ENCODE results near the gene RNU5B-1.
A peak's percentile ranks its signal among the peaks of the same experiment; 100 is the strongest.

Gene RNU5B-1

GRCh38 chr15:65304381-65305149 lies at the start of gene RNU5B-1:
Gene RNU5B-1, plus strand, starts transcription at chr15:65304677.
- peak; percentile 96 for DNase-seq (ENCODE audit: extremely low read depth, low read depth)
- peak; percentile 85 for TF ChIP-seq CTCF (IDR thresholded peaks at IDR 0.05; ENCODE audit: low read depth, low read length, missing control alignments)
- H3K4me3 ChIP-seq (replicated peaks; ENCODE audit: low read depth, low read length): peak within 1 kb of the TSS; percentile 44

GRCh38 chr15:65254758-65255157 lies 49.7 kb upstream of the RNU5B-1 start:
- DNase-seq (ENCODE audit: extremely low read depth, low read depth): no peak
- H3K4me3 ChIP-seq (replicated peaks; ENCODE audit: low read depth, low read length): no peak overlapping the region
- TF ChIP-seq CTCF (IDR thresholded peaks at IDR 0.05; ENCODE audit: low read depth, low read length, missing control alignments): no peak

GRCh38 chr15:65255486-65256140 lies 48.9 kb upstream of the RNU5B-1 start:
- DNase-seq (ENCODE audit: extremely low read depth, low read depth): no peak
- no peak for TF ChIP-seq CTCF (IDR thresholded peaks at IDR 0.05; ENCODE audit: low read depth, low read length, missing control alignments)
- no peak overlapping the region for H3K4me3 ChIP-seq (replicated peaks; ENCODE audit: low read depth, low read length)

GRCh38 chr15:65258375-65259262 lies 45.9 kb upstream of the RNU5B-1 start:
- H3K4me3 ChIP-seq (replicated peaks; ENCODE audit: low read depth, low read length): no peak overlapping the region
- no peak for TF ChIP-seq CTCF (IDR thresholded peaks at IDR 0.05; ENCODE audit: low read depth, low read length, missing control alignments)
- DNase-seq (ENCODE audit: extremely low read depth, low read depth): no peak

GRCh38 chr15:65259367-65259797 lies 45.1 kb upstream of the RNU5B-1 start:
- DNase-seq (ENCODE audit: extremely low read depth, low read depth): no peak
- TF ChIP-seq CTCF (IDR thresholded peaks at IDR 0.05; ENCODE audit: low read depth, low read length, missing control alignments): no peak
- no peak overlapping the region for H3K4me3 ChIP-seq (replicated peaks; ENCODE audit: low read depth, low read length)

- no peak for DNase-seq (ENCODE audit: extremely low read depth, low read depth)
- H3K4me3 ChIP-seq (replicated peaks; ENCODE audit: low read depth, low read length): no peak overlapping the region
- no peak for TF ChIP-seq CTCF (IDR thresholded peaks at IDR 0.05; ENCODE audit: low read depth, low read length, missing control alignments)
Measured at GRCh38 chr15:65260968-65261367, 43.5 kb upstream of the RNU5B-1 start.
